ENCODE measurements around the gene UNC13A.

DNA sequence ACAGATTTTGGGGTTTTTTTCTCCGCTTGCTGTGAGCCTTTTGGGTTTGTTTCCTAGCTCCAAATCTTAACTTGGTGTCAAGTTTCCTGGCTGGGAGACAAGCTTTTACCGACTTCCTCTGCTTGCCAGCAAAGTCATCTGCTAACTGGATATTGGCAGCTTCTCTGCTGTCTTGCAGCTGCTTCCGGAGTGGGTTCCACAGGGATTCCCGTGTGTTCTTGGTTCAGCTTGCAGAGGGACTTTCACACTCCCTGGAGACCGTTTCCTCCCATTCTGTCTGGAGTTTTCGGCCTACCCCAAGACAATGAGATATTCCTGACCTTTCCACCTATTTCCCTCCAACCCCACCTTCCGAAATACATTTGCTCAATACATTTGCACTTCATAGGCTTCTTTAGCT lies 134.9 kb downstream of the UNC13A start:
- TF ChIP-seq, protein P1, sequence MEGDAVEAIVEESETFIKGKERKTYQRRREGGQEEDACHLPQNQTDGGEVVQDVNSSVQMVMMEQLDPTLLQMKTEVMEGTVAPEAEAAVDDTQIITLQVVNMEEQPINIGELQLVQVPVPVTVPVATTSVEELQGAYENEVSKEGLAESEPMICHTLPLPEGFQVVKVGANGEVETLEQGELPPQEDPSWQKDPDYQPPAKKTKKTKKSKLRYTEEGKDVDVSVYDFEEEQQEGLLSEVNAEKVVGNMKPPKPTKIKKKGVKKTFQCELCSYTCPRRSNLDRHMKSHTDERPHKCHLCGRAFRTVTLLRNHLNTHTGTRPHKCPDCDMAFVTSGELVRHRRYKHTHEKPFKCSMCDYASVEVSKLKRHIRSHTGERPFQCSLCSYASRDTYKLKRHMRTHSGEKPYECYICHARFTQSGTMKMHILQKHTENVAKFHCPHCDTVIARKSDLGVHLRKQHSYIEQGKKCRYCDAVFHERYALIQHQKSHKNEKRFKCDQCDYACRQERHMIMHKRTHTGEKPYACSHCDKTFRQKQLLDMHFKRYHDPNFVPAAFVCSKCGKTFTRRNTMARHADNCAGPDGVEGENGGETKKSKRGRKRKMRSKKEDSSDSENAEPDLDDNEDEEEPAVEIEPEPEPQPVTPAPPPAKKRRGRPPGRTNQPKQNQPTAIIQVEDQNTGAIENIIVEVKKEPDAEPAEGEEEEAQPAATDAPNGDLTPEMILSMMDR (IDR thresholded peaks at IDR 0.05) = no peak
- no peak for TF ChIP-seq POLR2A (IDR thresholded peaks at IDR 0.05)
